ENCODE data around the gene LTBR. TPM values are rescaled to one million over a fixed set of nuclear protein-coding genes. Genes with fewer than 3 reads are reported as not detected.

Gene LTBR
- total RNA-seq, 1 experiment from 2014 or later: 10.1 TPM

- DNase-seq (ENCODE audit: low spot score): no peak
- in situ Hi-C loops (cut with HindIII; ENCODE audit: low sequenced_read_pairs): no loop called here
These were observed 54.4 kb downstream of the LTBR start for GRCh38 chr12:6438345-6438744.

- in situ Hi-C loops (cut with HindIII; ENCODE audit: low sequenced_read_pairs): no loop called here
- no peak for DNase-seq (ENCODE audit: low spot score)
These were observed 56.4 kb downstream of the LTBR start for GRCh38 chr12:6440391-6440790.

Other genes starting within 250 kb of the LTBR start
- gene CD9, start 183.8 kb upstream of the LTBR start, total RNA-seq (2014; rRNA removed; shearing (Covaris generic)): 34.3 and 46.6 TPM in 2 replicates
- gene PLEKHG6, start 73.5 kb upstream of the LTBR start, total RNA-seq (2014; rRNA removed; shearing (Covaris generic)): 0.06 and 0.14 TPM in 2 replicates
- gene TNFRSF1A, start 42.1 kb upstream of the LTBR start, total RNA-seq (2014; rRNA removed; shearing (Covaris generic)): 87.6 and 118 TPM in 2 replicates
- gene SCNN1A, start 8.6 kb upstream of the LTBR start, total RNA-seq (2014; rRNA removed; shearing (Covaris generic)): 28.7 and 67.9 TPM in 2 replicates
- gene CD27, start 60.8 kb downstream of the LTBR start, total RNA-seq (2014; rRNA removed; shearing (Covaris generic)): not detected in 2 replicates
- gene TAPBPL, start 67.9 kb downstream of the LTBR start, total RNA-seq (2014; rRNA removed; shearing (Covaris generic)): 0.25 TPM in 1 of 2 replicates, not detected in the other
- gene VAMP1, start 86.5 kb downstream of the LTBR start, total RNA-seq (2014; rRNA removed; shearing (Covaris generic)): 7.6 and 9.3 TPM in 2 replicates
- gene MRPL51, start 109.1 kb downstream of the LTBR start, total RNA-seq (2014; rRNA removed; shearing (Covaris generic)): 363 and 396 TPM in 2 replicates
- 86.1 and 102 TPM in 2 replicates for gene NCAPD2, start 109.9 kb downstream of the LTBR start, total RNA-seq (2014; rRNA removed; shearing (Covaris generic))
- gene GAPDH, start 150.4 kb downstream of the LTBR start, total RNA-seq (2014; rRNA removed; shearing (Covaris generic)): 3,766 and 4,312 TPM in 2 replicates
- gene IFFO1, start 171.9 kb downstream of the LTBR start, total RNA-seq (2014; rRNA removed; shearing (Covaris generic)): 11.7 and 13.2 TPM in 2 replicates
- gene NOP2, start 184.1 kb downstream of the LTBR start, total RNA-seq (2014; rRNA removed; shearing (Covaris generic)): 45.5 and 70.7 TPM in 2 replicates
- 374 and 375 TPM in 2 replicates for gene CHD4, start 223.2 kb downstream of the LTBR start, total RNA-seq (2014; rRNA removed; shearing (Covaris generic))

Data from G401 (cell line).